Measurements from ENCODE around the gene CDH1. TPM values are rescaled to one million over a fixed set of nuclear protein-coding genes. Genes with fewer than 3 reads are reported as not detected.
A peak's percentile ranks its signal among the peaks of the same experiment; 100 is the strongest.

CDH1 gene
- total and polyA plus RNA-seq, 2 experiments from 2014 or later: 64.1 to 142 TPM

GRCh38 chr16:68746951-68747350 lies 9.9 kb downstream of the CDH1 start:
- peaks cover 15% of the 10 kb centered on the region for H3K27me3 Mint-ChIP-seq (ENCODE audit: insufficient read depth, low read depth, poor library complexity)
- H3K4me1 Mint-ChIP-seq: peaks cover 57% of the 10 kb centered on the region
- Histone ChIP-seq H3K79me2 (replicated peaks; ENCODE audit: insufficient read depth) (peaks cover 85% of the 10 kb centered on the region), H3K27ac (ENCODE audit: low read depth) (no peak overlapping the region), H3K27me3 (ENCODE audit: insufficient read depth) (no peaks in the 10 kb centered on the region), H4K20me1 (replicated peaks; ENCODE audit: insufficient read depth) (peaks cover 11% of the 10 kb centered on the region; the same call in 1 of the 2 replicates), H3K9me2 (ENCODE audit: insufficient read depth) (no peaks in the 10 kb centered on the region), H3F3A (replicated peaks; ENCODE audit: low read depth) (peaks cover 13% of the 10 kb centered on the region; the same call in 1 of the 2 replicates), H3K36me3 (ENCODE audit: insufficient read depth) (no peaks in the 10 kb centered on the region), H3K4me1 (ENCODE audit: insufficient read depth) (peaks cover 40% of the 10 kb centered on the region), H2AFZ (no peak overlapping the region), H3K4me2 (no peak overlapping the region), H3K4me3 (no peak overlapping the region)
- H3K27ac Mint-ChIP-seq: peak overlapping the region; percentile 90
- ATAC-seq (no peak), DNase-seq (ENCODE audit: low spot score) (no peak)
- H3K9me3 Mint-ChIP-seq: no peaks in the 10 kb centered on the region
- H3K4me3 Mint-ChIP-seq: no peak overlapping the region
- peaks cover 47% of the 10 kb centered on the region for H3K36me3 Mint-ChIP-seq (ENCODE audit: low read depth)
- no peak for TF ChIP-seq ZNF331 (CRISPR knock-in tag; IDR thresholded peaks at IDR 0.05; ENCODE audit: low read depth)

- H3K4me1 Mint-ChIP-seq: peaks cover 46% of the 10 kb centered on the region
- Histone ChIP-seq H3K27me3 (ENCODE audit: insufficient read depth) (no peaks in the 10 kb centered on the region), H3K79me2 (replicated peaks; ENCODE audit: insufficient read depth) (peaks cover 88% of the 10 kb centered on the region), H3K36me3 (ENCODE audit: insufficient read depth) (no peaks in the 10 kb centered on the region), H4K20me1 (replicated peaks; ENCODE audit: insufficient read depth) (peaks cover 11% of the 10 kb centered on the region; the same call in 1 of the 2 replicates), H3K9me2 (ENCODE audit: insufficient read depth) (no peaks in the 10 kb centered on the region), H3K27ac (ENCODE audit: low read depth) (peak overlapping the region; percentile 86), H2AFZ (no peak overlapping the region), H3K4me3 (no peak overlapping the region), H3F3A (replicated peaks; ENCODE audit: low read depth) (peaks cover 7% of the 10 kb centered on the region; the same call in 1 of the 2 replicates), H3K4me1 (ENCODE audit: insufficient read depth) (peaks cover 35% of the 10 kb centered on the region), H3K4me2 (no peak overlapping the region)
- H3K36me3 Mint-ChIP-seq (ENCODE audit: low read depth): peaks cover 47% of the 10 kb centered on the region
- peak overlapping the region; percentile 17 for H3K27ac Mint-ChIP-seq
- H3K27me3 Mint-ChIP-seq (ENCODE audit: insufficient read depth, low read depth, poor library complexity): peaks cover 5% of the 10 kb centered on the region
- H3K4me3 Mint-ChIP-seq: no peak overlapping the region
- no peak for TF ChIP-seq REST (IDR thresholded peaks at IDR 0.05; ENCODE audit: unreplicated experiment)
- no peak for TF ChIP-seq CREB1 (CRISPR knock-in tag; IDR thresholded peaks at IDR 0.05; ENCODE audit: low read depth)
- peak; percentile 38 to 77 for TF ChIP-seq CTCF (conservative IDR thresholded peaks at IDR 0.05; ENCODE audit: low read depth in 2 of 2)
- no peak for TF ChIP-seq ETS1 (IDR thresholded peaks at IDR 0.05)
- no peak for TF ChIP-seq EZH2 (IDR thresholded peaks at IDR 0.05; ENCODE audit: low read depth, unreplicated experiment)
- TF ChIP-seq ZNF331 (CRISPR knock-in tag; IDR thresholded peaks at IDR 0.05; ENCODE audit: low read depth): no peak
- no peak for TF ChIP-seq NANOG (IDR thresholded peaks at IDR 0.05; ENCODE audit: borderline replicate concordance)
- no peak for TF ChIP-seq JUNB (IDR thresholded peaks at IDR 0.05; ENCODE audit: unreplicated experiment)
- no peaks in the 10 kb centered on the region for H3K9me3 Mint-ChIP-seq
- ATAC-seq: peak; percentile 66
- peak; percentile 65 for DNase-seq (ENCODE audit: low spot score)
These were observed 12.3 kb downstream of the CDH1 start for GRCh38 chr16:68749432-68749831.

All from GM23338 (cell line).